GM12878 (cell line): ENCODE data around the gene ALDH3A2.

Experiments
- CHD2 ChIP-seq: IDR thresholded peaks from 2 replicates; pipeline ENCODE4 v1.6.1; 2011; ENCODE audit warnings: low read depth, low read length, improper control_type of control experiment, borderline replicate concordance
- FOXK2 ChIP-seq: fragments of 450-650 bp; IDR thresholded peaks from 2 replicates; pipeline ENCODE4 v1.6.1; 2017; ENCODE audit warnings: mild to moderate bottlenecking, moderate library complexity
- NR2F1 ChIP-seq: fragments of 450-650 bp; conservative IDR thresholded peaks from 2 replicates; pipeline ENCODE4 v1.6.1; 2017; ENCODE audit warnings: mild to moderate bottlenecking
- TF ChIP-seq, protein P1 (sequence below): IDR thresholded peaks from 2 replicates; pipeline ENCODE4 v1.6.1; 2011; ENCODE audit warnings: low read depth, mild to moderate bottlenecking, low read length, moderate library complexity, borderline replicate concordance; ENCODE audit errors: extremely low read depth

DNA sequence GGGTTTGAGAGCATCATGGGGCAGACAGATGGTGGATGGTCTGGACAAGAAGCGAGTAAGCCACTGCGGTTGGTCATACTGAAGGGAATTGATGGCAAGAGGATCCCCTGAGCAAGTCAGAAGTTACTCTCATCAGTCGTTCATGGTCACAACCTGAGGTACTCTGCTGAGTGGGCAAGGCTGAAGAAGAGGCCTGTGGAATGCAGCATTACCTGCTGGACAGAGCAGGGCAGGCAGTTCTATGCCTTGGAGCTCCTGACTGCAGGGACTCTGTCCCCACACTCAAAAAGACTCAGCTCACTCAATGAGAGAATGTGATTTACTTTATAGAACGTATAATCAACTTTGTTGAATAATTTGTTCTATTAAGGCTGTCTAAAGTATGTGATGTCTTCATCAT is 28.3 kb downstream of the ALDH3A2 start:
- TF ChIP-seq CHD2 (no peak), FOXK2 (no peak), NR2F1 (no peak)
- TF ChIP-seq, protein P1, sequence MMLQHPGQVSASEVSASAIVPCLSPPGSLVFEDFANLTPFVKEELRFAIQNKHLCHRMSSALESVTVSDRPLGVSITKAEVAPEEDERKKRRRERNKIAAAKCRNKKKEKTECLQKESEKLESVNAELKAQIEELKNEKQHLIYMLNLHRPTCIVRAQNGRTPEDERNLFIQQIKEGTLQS, result no peak
